ENCODE results near the gene FBRS. TPM values are rescaled to one million over a fixed set of nuclear protein-coding genes. Genes with fewer than 3 reads are reported as not detected.

The FBRS gene
- polyA plus RNA-seq (2011; rRNA removed) = 5.0 and 9.0 TPM in 2 replicates
- polyA minus RNA-seq (2011; rRNA and poly(A)+ RNA removed) = 13.2 and 18.5 TPM in 2 replicates

- Histone ChIP-seq H3K9me3 (ENCODE audit: control insufficient read depth, insufficient read depth, low read length) (no peaks in the 10 kb centered on the region), H3K27me3 (ENCODE audit: control insufficient read depth, insufficient read depth, low read length) (no peaks in the 10 kb centered on the region), H3K27ac (ENCODE audit: low read depth, low read length) (peak within 1 kb of the TSS; percentile 100), H3K4me3 (ENCODE audit: low read depth, low read length) (peak within 1 kb of the TSS; percentile 95)
- TF ChIP-seq CTCF (IDR thresholded peaks at IDR 0.05; ENCODE audit: low read depth, low read length) = peak; percentile 73
- peak; percentile 100 for DNase-seq (ENCODE audit: low read depth, low spot score)
- CTCF ChIA-PET = interaction anchor here (0.9 kb wide), 2 partner anchors 36 to 39 kb away, joined by 3 to 4 read pairs; no protein-coding TSS in a partner anchor
- POLR2A ChIA-PET = interaction anchor here (0.6 to 1.9 kb wide), 14 partner anchors 8 to 1044 kb away, joined by 3 to 18 read pairs (median 4); partner anchors contain the start of genes CD2BP2 and PRR14
Measured at GRCh38 chr16:30657866-30658730, at the start of gene FBRS. Gene FBRS (plus strand): TSS chr16:30658431. CDS start chr16:30659519, 1,088 bp downstream.

GRCh38 chr16:30609002-30609925 is 49.0 kb upstream of the FBRS start:
- Histone ChIP-seq H3K27me3 (ENCODE audit: control insufficient read depth, insufficient read depth, low read length) (no peaks in the 10 kb centered on the region), H3K9me3 (ENCODE audit: control insufficient read depth, insufficient read depth, low read length) (no peaks in the 10 kb centered on the region; the same call in 1 of the 2 replicates), H3K4me3 (ENCODE audit: low read depth, low read length) (peak overlapping the region; percentile 78), H3K27ac (ENCODE audit: low read depth, low read length) (peak overlapping the region; percentile 70)
- ChIA-PET CTCF (interaction anchor here (1.0 to 2.8 kb wide), 6 partner anchors 9 to 200 kb away, joined by 3 to 24 read pairs (median 4); partner anchors contain the start of gene PRR14), POLR2A (interaction anchor here (0.7 to 1.2 kb wide), 3 partner anchors 51 to 179 kb away, joined by 3 to 4 read pairs (median 4); partner anchors contain the start of genes DCTPP1 and ZNF764)
- no peak for DNase-seq (ENCODE audit: low read depth, low spot score)
- TF ChIP-seq CTCF (IDR thresholded peaks at IDR 0.05; ENCODE audit: low read depth, low read length) = no peak

GRCh38 chr16:30609926-30610839 is 48.0 kb upstream of the FBRS start, which contains the start of gene ZNF689:
Gene ZNF689 (minus strand): TSS chr16:30610389. CDS start chr16:30610041, 348 bp downstream.
- Histone ChIP-seq H3K9me3 (ENCODE audit: control insufficient read depth, insufficient read depth, low read length) (peaks cover under 1% of the 10 kb centered on the region; the same call in 1 of the 2 replicates), H3K4me3 (ENCODE audit: low read depth, low read length) (peak within 1 kb of the TSS; percentile 78), H3K27ac (ENCODE audit: low read depth, low read length) (peak within 1 kb of the TSS; percentile 70), H3K27me3 (ENCODE audit: control insufficient read depth, insufficient read depth, low read length) (no peaks in the 10 kb centered on the region)
- ChIA-PET POLR2A (interaction anchor here (0.5 to 1.2 kb wide), 8 partner anchors 12 to 203 kb away, joined by 3 to 6 read pairs (median 4); partner anchors contain the start of genes DCTPP1, PRR14, ZNF688 and ZNF747), CTCF (interaction anchor here (0.6 to 2.8 kb wide), 4 partner anchors 12 to 201 kb away, joined by 3 to 24 read pairs (median 6); partner anchors contain the start of gene DCTPP1)
- no peak for TF ChIP-seq CTCF (IDR thresholded peaks at IDR 0.05; ENCODE audit: low read depth, low read length)
- peak; percentile 92 for DNase-seq (ENCODE audit: low read depth, low spot score)
